MCF 10A (cell line): Measurements from ENCODE around the gene GPR68. TPM values are rescaled to one million over a fixed set of nuclear protein-coding genes. Genes with fewer than 3 reads are reported as not detected.

Experiments
- BruUV-seq: library from RNA; stranded (reverse); fragments of 400-500 nt; replicated peaks from 2 replicates; lab custom pipeline; 2021; lab: Mats Ljungman, UMichigan
- CTCF ChIA-PET: fragments of 300-600 bp; sonication (Branson Sonifier 250); formaldehyde crosslinking; extraction: SDS; loops from one replicate; lab custom pipeline; 2021; ENCODE audit warnings: antibody characterized with exemption, inconsistent platforms; lab: Yijun Ruan, JAX
- POLR2A ChIA-PET: fragments of 300-600, 350-650 bp; sonication (Branson Sonifier 250); formaldehyde crosslinking; extraction: SDS; loops from one replicate; lab custom pipeline; 2020; ENCODE audit warnings: antibody characterized with exemption, inconsistent platforms; lab: Yijun Ruan, JAX
- DNase-seq: peaks from one replicate; pipeline ENCODE4 v3.0.0-alpha.2; 2018; ENCODE audit not compliant: unreplicated experiment
- H3K27ac Mint-ChIP-seq: one replicate; pipeline ENCODE4 v1.8.0; 2022; ENCODE audit warnings: mild to moderate bottlenecking, low read depth, mixed read lengths; ENCODE audit not compliant: unreplicated experiment
- H3K27me3 Mint-ChIP-seq: one replicate; pipeline ENCODE4 v1.8.0; 2022; ENCODE audit warnings: mixed read lengths; ENCODE audit not compliant: insufficient read depth, unreplicated experiment
- H3K36me3 Mint-ChIP-seq: one replicate; pipeline ENCODE4 v1.8.0; 2022; ENCODE audit warnings: mild to moderate bottlenecking, moderate library complexity, mixed read lengths; ENCODE audit not compliant: insufficient read depth, unreplicated experiment
- H3K4me1 Mint-ChIP-seq: one replicate; pipeline ENCODE4 v1.8.0; 2022; ENCODE audit warnings: mixed read lengths; ENCODE audit not compliant: insufficient read depth, unreplicated experiment
- H3K4me3 Mint-ChIP-seq: one replicate; pipeline ENCODE4 v1.8.0; 2022; ENCODE audit warnings: mild to moderate bottlenecking, moderate library complexity, mixed read lengths; ENCODE audit not compliant: unreplicated experiment
- H3K9me3 Mint-ChIP-seq: one replicate; pipeline ENCODE4 v1.8.0; 2022; ENCODE audit warnings: mixed read lengths; ENCODE audit not compliant: unreplicated experiment
- CTCF ChIP-seq: fragments of 200-600 bp; IDR thresholded peaks from one replicate; pipeline ENCODE4 v1.8.0; 2022; ENCODE audit warnings: antibody characterized with exemption, mild to moderate bottlenecking; ENCODE audit not compliant: unreplicated experiment
- intact Hi-C: fragments of 100-400 bp; cut with micrococcal nuclease; formaldehyde crosslinking; loops from 2 replicates; pipeline ENCODE4 v1.14.1; 2022
- total RNA-seq: library from RNA; stranded (reverse); gene quantifications from 2 replicates; pipeline ENCODE4 v1.2.3, GENCODE V29; 2022

GPR68 gene
- total RNA-seq, 1 experiment from 2014 or later, result 0.14 TPM

- intact Hi-C loops, result no loop called here
- Mint-ChIP-seq H3K9me3 (peaks cover 7% of the 10 kb centered on the region), H3K4me1 (peaks cover 21% of the 10 kb centered on the region), H3K27ac (no peak overlapping the region), H3K27me3 (no peaks in the 10 kb centered on the region), H3K36me3 (peaks cover 51% of the 10 kb centered on the region), H3K4me3 (no peak overlapping the region)
- ChIA-PET CTCF (interaction anchor here (0.5 to 1.2 kb wide), 6 partner anchors 102 to 667 kb away, joined by 3 to 7 read pairs (median 4); no protein-coding TSS in a partner anchor), POLR2A (no interaction called here)
- no peak for DNase-seq
- no TSS peak for BruUV-seq
- TF ChIP-seq CTCF, result no peak
These were observed 34.9 kb upstream of the GPR68 start for GRCh38 chr14:91279354-91279753.

- Mint-ChIP-seq H3K9me3 (peaks cover 7% of the 10 kb centered on the region), H3K4me3 (no peak overlapping the region), H3K27me3 (no peaks in the 10 kb centered on the region), H3K4me1 (peaks cover 14% of the 10 kb centered on the region), H3K27ac (no peak overlapping the region), H3K36me3 (peaks cover 41% of the 10 kb centered on the region)
- ChIA-PET CTCF (interaction anchor here (0.6 to 1.4 kb wide), 5 partner anchors 98 to 430 kb away, joined by 3 to 7 read pairs (median 5); partner anchors contain the start of gene CCDC88C), POLR2A (no interaction called here)
- BruUV-seq, result no TSS peak
- DNase-seq, result no peak
- TF ChIP-seq CTCF, result no peak
- intact Hi-C loops, result no loop called here
These were observed 33.8 kb upstream of the GPR68 start for GRCh38 chr14:91278383-91278715.

DNA sequence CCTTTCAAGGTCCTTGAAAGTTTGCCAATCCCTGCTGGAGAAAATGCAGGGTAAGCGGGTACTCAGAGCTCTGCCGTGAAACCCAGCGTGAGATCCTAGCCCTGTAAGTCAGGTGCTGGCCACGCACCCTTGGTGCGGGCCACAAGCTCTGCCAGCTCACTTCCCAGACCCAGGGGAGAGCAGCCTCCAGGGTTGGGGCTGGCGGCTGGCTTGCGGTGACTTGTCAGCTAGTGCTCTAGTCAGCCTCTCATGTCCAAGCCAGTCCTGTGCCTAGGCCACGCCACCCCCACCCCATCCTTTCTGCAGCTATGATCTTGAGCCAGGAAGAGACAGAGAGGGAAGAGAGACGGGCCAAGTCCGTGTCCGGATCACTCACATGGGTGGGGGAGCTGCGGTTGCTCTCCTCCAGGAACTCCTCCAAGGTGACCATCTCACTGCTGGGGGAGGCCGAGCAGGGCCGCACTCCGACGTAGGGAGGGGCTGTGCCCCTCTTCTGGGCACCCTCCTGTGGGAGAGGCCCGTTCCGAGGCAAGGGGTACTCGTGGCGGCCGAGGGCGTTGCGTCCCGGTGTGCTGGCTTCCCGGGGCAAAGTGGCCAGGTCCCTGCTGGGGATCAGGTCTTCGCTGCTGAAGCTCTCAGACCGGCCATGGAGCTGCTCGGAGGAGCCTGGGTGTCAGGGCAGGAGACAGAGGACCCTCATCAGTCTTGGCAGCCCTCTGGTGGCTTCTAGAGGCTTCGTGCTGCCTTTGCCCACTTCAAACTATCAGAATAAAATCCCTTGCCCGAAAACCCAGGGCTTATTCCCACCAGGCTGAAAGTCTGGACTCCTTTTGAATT is 33.3 kb upstream of the GPR68 start:
- intact Hi-C loops, result no loop called here
- Mint-ChIP-seq H3K36me3 (peaks cover 36% of the 10 kb centered on the region), H3K4me3 (no peak overlapping the region), H3K4me1 (peaks cover 14% of the 10 kb centered on the region), H3K9me3 (peaks cover 7% of the 10 kb centered on the region), H3K27me3 (no peaks in the 10 kb centered on the region), H3K27ac (peak overlapping the region; percentile 23)
- DNase-seq, result peak; percentile 33
- no TSS peak for BruUV-seq
- CTCF ChIA-PET, result interaction anchor here (0.7 to 4.3 kb wide), 7 partner anchors 9 to 429 kb away, joined by 3 to 33 read pairs (median 5); partner anchors contain the start of gene CCDC88C
- no peak for TF ChIP-seq CTCF
- POLR2A ChIA-PET, result no interaction called here

- ChIA-PET CTCF (interaction anchor here (1.0 to 4.3 kb wide), 3 partner anchors 8 to 372 kb away, joined by 4 to 33 read pairs (median 4); no protein-coding TSS in a partner anchor), POLR2A (no interaction called here)
- H3K27ac Mint-ChIP-seq, result no peak overlapping the region
- no TSS peak for BruUV-seq
- intact Hi-C loops, result no loop called here
- no peak overlapping the region for H3K4me3 Mint-ChIP-seq
- no peaks in the 10 kb centered on the region for H3K4me1 Mint-ChIP-seq
- H3K36me3 Mint-ChIP-seq, result peaks cover 31% of the 10 kb centered on the region
- DNase-seq, result no peak
- H3K27me3 Mint-ChIP-seq, result no peaks in the 10 kb centered on the region
- no peaks in the 10 kb centered on the region for H3K9me3 Mint-ChIP-seq
- no peak for TF ChIP-seq CTCF
These were observed 30.3 kb upstream of the GPR68 start for GRCh38 chr14:91274796-91275195.
